T47D (cell line): Measurements from ENCODE around the gene PGAP3.
"Not testable (repeated sequence)": the region's sequence is repeated elsewhere in the genome, so short reads cannot be mapped to it uniquely, and the experiment has no call there.

ENCODE experiments used
- DNase-seq, 2 experiments: peaks; one replicate each; pipeline versions ENCODE4 v3.0.0 to v3.0.0-alpha.2; 2011 to 2012; ENCODE audit warnings: low read depth in 1 of 2, low spot score in 1 of 2
- JUND ChIP-seq: IDR thresholded peaks from 2 replicates; pipeline ENCODE4 v1.6.1; 2012; ENCODE audit warnings: low read depth
- in situ Hi-C: cut with HindIII; loops from 2 replicates; pipeline ENCODE4 v1.10.0; 2016; ENCODE audit warnings: low sequenced_read_pairs, low pct_unique_long_range_greater_than_20kb

PGAP3 gene

GRCh38 chr17:39709319-39709997, 21.6 kb upstream of the PGAP3 start:
- no peak for DNase-seq
- in situ Hi-C loops: no loop called here
- no peak for TF ChIP-seq JUND

GRCh38 chr17:39706921-39707337, 19.1 kb upstream of the PGAP3 start:
- in situ Hi-C loops: no loop called here
- no peak for TF ChIP-seq JUND
- no peak for DNase-seq

GRCh38 chr17:39706383-39706782, 18.5 kb upstream of the PGAP3 start:
- TF ChIP-seq JUND: no peak
- in situ Hi-C loops: no loop called here
- no peak for DNase-seq

- in situ Hi-C loops: no loop called here
- TF ChIP-seq JUND: peak; percentile 83
- peak; percentile 62 to 96 for DNase-seq
Observed at GRCh38 chr17:39705786-39706348, 18.0 kb upstream of the PGAP3 start.

- in situ Hi-C loops: no loop called here
- peak; percentile 77 to 92 for DNase-seq
- no peak for TF ChIP-seq JUND
Observed at GRCh38 chr17:39704821-39705551, 17.1 kb upstream of the PGAP3 start.

- DNase-seq: no peak
- in situ Hi-C loops: no loop called here
- no peak for TF ChIP-seq JUND
Observed at GRCh38 chr17:39703913-39704312, 16.1 kb upstream of the PGAP3 start.

- TF ChIP-seq JUND: peak; percentile 91
- in situ Hi-C loops: no loop called here
- DNase-seq: peak; percentile 83 to 98
Observed at GRCh38 chr17:39702901-39703893, 15.3 kb upstream of the PGAP3 start.

GRCh38 chr17:39701784-39702422, 14.0 kb upstream of the PGAP3 start:
- TF ChIP-seq JUND: no peak
- no peak for DNase-seq
- in situ Hi-C loops: no loop called here

- in situ Hi-C loops: no loop called here
- TF ChIP-seq JUND: no peak
Observed at GRCh38 chr17:39701012-39701783, 13.3 kb upstream of the PGAP3 start.

GRCh38 chr17:39700148-39700987, 12.5 kb upstream of the PGAP3 start:
- in situ Hi-C loops: no loop called here
- TF ChIP-seq JUND: no peak
- peak in 1 of 2 experiments; percentile 39 for DNase-seq

More at GRCh38 chr17:39701012-39701783, 13.3 kb upstream of the PGAP3 start:
- peak; percentile 62 to 78 for DNase-seq

GRCh38 chr17:39699818-39700147, 11.9 kb upstream of the PGAP3 start, which contains the start of gene ERBB2:
Gene ERBB2, plus strand, starts transcription at chr17:39700064. Its CDS starts 175 bp downstream, at chr17:39700239.
- no peak for TF ChIP-seq JUND
- in situ Hi-C loops: no loop called here
- DNase-seq: peak; percentile 88 to 95

GRCh38 chr17:39699157-39699817, 11.4 kb upstream of the PGAP3 start:
- DNase-seq, in situ Hi-C loops: not testable (repeated sequence)
